Measurements from ENCODE around the gene MRPL37. TPM values are rescaled to one million over a fixed set of nuclear protein-coding genes. Genes with fewer than 3 reads are reported as not detected.
"Not testable (repeated sequence)": the region's sequence is repeated elsewhere in the genome, so short reads cannot be mapped to it uniquely, and the experiment has no call there.

The MRPL37 gene
- total RNA-seq, 1 donor from 2014 or later: 60.4 TPM

GRCh38 chr1:54230507-54231339, 30.8 kb downstream of the MRPL37 start:
- DNase-seq (ENCODE audit: low spot score): no peak
- H3F3A ChIP-seq (ENCODE audit: low read depth): no peaks in the 10 kb centered on the region
- no peak overlapping the region for H3K4me3 ChIP-seq
- H3K4me1 Mint-ChIP-seq: peaks cover 38% of the 10 kb centered on the region
- H3K36me3 ChIP-seq: no peaks in the 10 kb centered on the region
- H3K27ac Mint-ChIP-seq: no peak overlapping the region
- no peak overlapping the region for H3K27ac ChIP-seq
- H3K4me2 ChIP-seq: no peak overlapping the region
- no peaks in the 10 kb centered on the region for H3K79me2 ChIP-seq (ENCODE audit: low read depth)
- H3K36me3 Mint-ChIP-seq: peaks cover 22% of the 10 kb centered on the region
- peaks cover 21% of the 10 kb centered on the region for H4K20me1 ChIP-seq (ENCODE audit: low read depth)
- H3K27me3 ChIP-seq: no peaks in the 10 kb centered on the region
- no peak overlapping the region for H3K4me3 Mint-ChIP-seq
- H3K9ac ChIP-seq: no peak overlapping the region
- H3K9me3 ChIP-seq (ENCODE audit: low read depth): no peaks in the 10 kb centered on the region
- no peak for TF ChIP-seq EZH2 (IDR thresholded peaks at IDR 0.05)
- no peak for TF ChIP-seq CTCF (IDR thresholded peaks at IDR 0.05)
- H3K4me1 ChIP-seq: peaks cover 7% of the 10 kb centered on the region
- no peak overlapping the region for H2AFZ ChIP-seq (replicated peaks)
- no peaks in the 10 kb centered on the region for H3K27me3 Mint-ChIP-seq (ENCODE audit: insufficient read depth, low read depth)
- H3K9me3 Mint-ChIP-seq: peaks cover 4% of the 10 kb centered on the region

GRCh38 chr1:54233196-54233595, 33.2 kb downstream of the MRPL37 start:
- not testable (repeated sequence) for H3K27ac Mint-ChIP-seq; H3K4me3 Mint-ChIP-seq; H3F3A ChIP-seq (ENCODE audit: low read depth); DNase-seq (ENCODE audit: low spot score); H3K4me3 ChIP-seq; H3K36me3 ChIP-seq; H3K4me1 ChIP-seq; H2AFZ ChIP-seq (replicated peaks); H3K79me2 ChIP-seq (ENCODE audit: low read depth); H3K9me3 Mint-ChIP-seq; H3K4me2 ChIP-seq; H3K9ac ChIP-seq; H3K27me3 Mint-ChIP-seq (ENCODE audit: insufficient read depth, low read depth); H3K27me3 ChIP-seq; H3K27ac ChIP-seq; H3K9me3 ChIP-seq (ENCODE audit: low read depth)
- H4K20me1 ChIP-seq (ENCODE audit: low read depth): peaks cover 13% of the 10 kb centered on the region
- Mint-ChIP-seq H3K4me1 (peaks cover 16% of the 10 kb centered on the region), H3K36me3 (peaks cover 31% of the 10 kb centered on the region)

GRCh38 chr1:54234284-54234683, 34.3 kb downstream of the MRPL37 start:
- Histone ChIP-seq H3K27me3 (no peaks in the 10 kb centered on the region), H3K9me3 (ENCODE audit: low read depth) (no peaks in the 10 kb centered on the region), H3K36me3 (no peaks in the 10 kb centered on the region), H3K79me2 (ENCODE audit: low read depth) (no peaks in the 10 kb centered on the region), H3K27ac (no peak overlapping the region), H3K4me1 (no peaks in the 10 kb centered on the region), H2AFZ (replicated peaks) (no peak overlapping the region), H3F3A (ENCODE audit: low read depth) (no peaks in the 10 kb centered on the region), H4K20me1 (ENCODE audit: low read depth) (peaks cover 5% of the 10 kb centered on the region), H3K9ac (no peak overlapping the region), H3K4me2 (no peak overlapping the region), H3K4me3 (no peak overlapping the region)
- Mint-ChIP-seq H3K27me3 (ENCODE audit: insufficient read depth, low read depth) (peaks cover 2% of the 10 kb centered on the region), H3K36me3 (peaks cover 31% of the 10 kb centered on the region), H3K9me3 (peaks cover 4% of the 10 kb centered on the region), H3K4me1 (peaks cover 10% of the 10 kb centered on the region), H3K4me3 (no peak overlapping the region), H3K27ac (no peak overlapping the region)
- TF ChIP-seq EZH2phosphoT487 (IDR thresholded peaks at IDR 0.05) (no peak), CTCF (IDR thresholded peaks at IDR 0.05) (no peak), EZH2 (IDR thresholded peaks at IDR 0.05) (no peak)
- no peak for DNase-seq (ENCODE audit: low spot score)

GRCh38 chr1:54237586-54237985, 37.6 kb downstream of the MRPL37 start:
- no peaks in the 10 kb centered on the region for H3F3A ChIP-seq (ENCODE audit: low read depth)
- Mint-ChIP-seq H3K27ac (no peak overlapping the region), H3K4me3 (no peak overlapping the region), H3K4me1 (peaks cover 4% of the 10 kb centered on the region), H3K36me3 (peaks cover 29% of the 10 kb centered on the region), H3K9me3 (peaks cover 4% of the 10 kb centered on the region), H3K27me3 (ENCODE audit: insufficient read depth, low read depth) (peaks cover 4% of the 10 kb centered on the region)
- no peaks in the 10 kb centered on the region for H3K36me3 ChIP-seq
- no peaks in the 10 kb centered on the region for H3K9me3 ChIP-seq (ENCODE audit: low read depth)
- no peak for TF ChIP-seq CTCF (IDR thresholded peaks at IDR 0.05)
- no peak for TF ChIP-seq EZH2 (IDR thresholded peaks at IDR 0.05)
- no peak for TF ChIP-seq EZH2phosphoT487 (IDR thresholded peaks at IDR 0.05)
- H3K27ac ChIP-seq: no peak overlapping the region
- no peak overlapping the region for H3K4me2 ChIP-seq
- no peak overlapping the region for H2AFZ ChIP-seq (replicated peaks)
- no peaks in the 10 kb centered on the region for H3K4me1 ChIP-seq
- H3K27me3 ChIP-seq: no peaks in the 10 kb centered on the region
- peaks cover 5% of the 10 kb centered on the region for H4K20me1 ChIP-seq (ENCODE audit: low read depth)
- no peak for DNase-seq (ENCODE audit: low spot score)
- H3K9ac ChIP-seq: no peak overlapping the region
- H3K4me3 ChIP-seq: no peak overlapping the region
- H3K79me2 ChIP-seq (ENCODE audit: low read depth): no peaks in the 10 kb centered on the region

Measured in neural progenitor cell (in vitro differentiated cells).